Brain microvascular endothelial cell (primary cell): ENCODE data around the gene B2M.
A peak's percentile ranks its signal among the peaks of the same experiment; 100 is the strongest.
"Not testable (repeated sequence)": the region's sequence is repeated elsewhere in the genome, so short reads cannot be mapped to it uniquely, and the experiment has no call there.

Source experiments
- DNase-seq: peaks from one replicate; pipeline ENCODE4 v3.0.0-alpha.2; 2020
- H3K27ac ChIP-seq: fragments of 250-450 bp; sonication (Bioruptor Pico); 2 replicates; pipeline ENCODE4 v1.5.1; 2020; ENCODE audit warnings: mild to moderate bottlenecking, moderate library complexity
- H3K27me3 ChIP-seq: fragments of 250-450 bp; sonication (Bioruptor Pico); replicated peaks from 2 replicates; pipeline ENCODE4 v1.5.1; 2020; ENCODE audit warnings: mild to moderate bottlenecking
- H3K36me3 ChIP-seq: fragments of 250-450 bp; sonication (Bioruptor Pico); replicated peaks from 2 replicates; pipeline ENCODE4 v1.5.1; 2020; ENCODE audit warnings: mild to moderate bottlenecking
- H3K4me3 ChIP-seq: 2 replicates; pipeline ENCODE4 v1.5.1; 2011; ENCODE audit warnings: low read depth, mild to moderate bottlenecking, control low read depth, low read length, moderate library complexity
- in situ Hi-C: cut with HindIII; loops from 2 replicates; pipeline ENCODE4 v1.10.0; 2017; ENCODE audit warnings: low sequenced_read_pairs, low pct_ligation_motif_present
- TF ChIP-seq, protein P1 (sequence below): IDR thresholded peaks from 2 replicates; pipeline ENCODE4 v1.5.1; 2011; ENCODE audit warnings: low read depth, mild to moderate bottlenecking, moderate library complexity, low read length, control low read depth, inconsistent platforms; ENCODE audit errors: missing control alignments

B2M gene

DNA sequence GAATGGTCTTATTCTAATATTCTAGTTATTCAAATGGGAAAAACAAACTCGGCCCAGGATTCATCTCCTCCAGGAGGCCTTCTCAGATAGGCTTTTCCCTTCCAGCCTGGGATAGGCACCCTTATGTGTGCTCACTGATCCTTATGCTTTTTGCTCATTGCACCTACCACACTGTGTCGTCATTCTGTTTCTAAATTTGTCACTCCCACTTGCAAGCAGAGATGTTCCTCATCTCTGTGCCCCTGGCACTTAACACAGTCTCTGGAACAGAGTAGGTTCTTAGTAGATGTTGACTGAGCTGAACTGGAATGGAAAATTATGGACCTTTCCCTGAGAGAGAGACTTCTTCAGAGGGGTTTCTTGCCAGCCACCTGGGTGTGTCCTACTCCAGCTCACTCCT is 29.1 kb upstream of the B2M start:
- in situ Hi-C loops: no loop called here
- no peak overlapping the region for H3K27ac ChIP-seq
- TF ChIP-seq, protein P1, sequence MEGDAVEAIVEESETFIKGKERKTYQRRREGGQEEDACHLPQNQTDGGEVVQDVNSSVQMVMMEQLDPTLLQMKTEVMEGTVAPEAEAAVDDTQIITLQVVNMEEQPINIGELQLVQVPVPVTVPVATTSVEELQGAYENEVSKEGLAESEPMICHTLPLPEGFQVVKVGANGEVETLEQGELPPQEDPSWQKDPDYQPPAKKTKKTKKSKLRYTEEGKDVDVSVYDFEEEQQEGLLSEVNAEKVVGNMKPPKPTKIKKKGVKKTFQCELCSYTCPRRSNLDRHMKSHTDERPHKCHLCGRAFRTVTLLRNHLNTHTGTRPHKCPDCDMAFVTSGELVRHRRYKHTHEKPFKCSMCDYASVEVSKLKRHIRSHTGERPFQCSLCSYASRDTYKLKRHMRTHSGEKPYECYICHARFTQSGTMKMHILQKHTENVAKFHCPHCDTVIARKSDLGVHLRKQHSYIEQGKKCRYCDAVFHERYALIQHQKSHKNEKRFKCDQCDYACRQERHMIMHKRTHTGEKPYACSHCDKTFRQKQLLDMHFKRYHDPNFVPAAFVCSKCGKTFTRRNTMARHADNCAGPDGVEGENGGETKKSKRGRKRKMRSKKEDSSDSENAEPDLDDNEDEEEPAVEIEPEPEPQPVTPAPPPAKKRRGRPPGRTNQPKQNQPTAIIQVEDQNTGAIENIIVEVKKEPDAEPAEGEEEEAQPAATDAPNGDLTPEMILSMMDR: no peak
- no peaks in the 10 kb centered on the region for H3K36me3 ChIP-seq
- peaks cover 1% of the 10 kb centered on the region for H3K27me3 ChIP-seq
- no peak for DNase-seq
- no peak overlapping the region for H3K4me3 ChIP-seq

DNA sequence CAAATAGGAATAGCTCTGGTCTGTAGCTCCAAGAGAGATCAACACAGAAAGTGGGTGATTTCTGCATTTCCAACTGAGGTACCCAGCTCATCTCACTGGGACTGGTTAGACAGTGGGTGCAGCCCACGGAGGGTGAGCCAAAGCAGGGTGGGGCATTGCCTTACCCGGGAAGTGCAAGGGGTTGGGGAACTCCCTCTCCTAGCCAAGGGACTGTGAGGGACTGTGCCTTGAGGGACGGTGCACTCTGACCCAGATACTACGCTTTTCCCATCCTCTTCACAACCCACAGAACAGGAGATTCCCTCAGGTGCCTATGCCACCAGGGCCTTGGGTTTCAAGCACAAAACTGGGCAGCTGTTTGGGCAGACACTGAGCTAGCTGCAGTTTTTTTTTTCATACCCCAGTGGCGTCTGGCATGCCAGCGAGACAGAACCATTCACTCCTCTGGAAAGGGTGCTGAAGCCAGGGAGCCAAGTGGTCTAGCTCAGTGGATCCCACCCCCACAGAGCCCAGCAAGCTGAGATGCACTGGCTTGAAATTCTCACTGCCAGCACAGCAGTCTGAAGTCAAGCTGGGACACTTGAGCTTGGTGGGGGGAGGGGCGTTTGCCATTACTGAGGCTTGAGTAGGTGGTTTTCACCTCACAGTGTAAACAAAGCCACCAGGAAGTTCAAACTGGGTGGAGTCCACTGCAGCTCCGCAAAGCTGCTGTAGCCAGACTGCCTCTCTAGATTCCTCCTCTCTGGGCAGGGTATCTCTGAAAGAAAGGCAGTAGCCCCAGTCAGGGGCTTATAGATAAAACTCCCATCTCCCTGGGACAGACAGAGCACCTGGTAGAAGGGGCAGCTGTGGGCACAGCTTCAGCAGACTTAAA is 28.3 kb upstream of the B2M start:
- H3K27ac ChIP-seq, H3K4me3 ChIP-seq, in situ Hi-C loops, H3K36me3 ChIP-seq, H3K27me3 ChIP-seq: not testable (repeated sequence)
- peak; percentile 37 for DNase-seq

DNA sequence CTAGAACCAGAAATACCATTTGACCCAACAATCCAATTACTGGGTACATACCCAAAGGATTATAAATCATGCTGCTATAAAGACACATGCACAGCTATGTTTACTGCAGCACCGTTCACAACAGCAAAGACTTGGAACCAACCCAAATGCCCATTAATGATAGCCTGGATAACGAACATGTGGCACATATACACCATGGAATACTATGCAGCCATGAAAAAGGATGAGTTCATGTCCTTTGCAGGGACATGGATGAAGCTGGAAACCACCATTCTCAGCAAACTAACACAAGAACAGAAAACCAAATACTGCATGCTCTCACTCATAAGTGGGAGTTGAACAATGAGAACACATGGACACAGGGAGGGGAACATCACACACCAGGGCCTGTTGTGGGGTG is 22.0 kb upstream of the B2M start:
- H3K36me3 ChIP-seq, DNase-seq, H3K4me3 ChIP-seq, in situ Hi-C loops, H3K27ac ChIP-seq, H3K27me3 ChIP-seq: not testable (repeated sequence)

DNA sequence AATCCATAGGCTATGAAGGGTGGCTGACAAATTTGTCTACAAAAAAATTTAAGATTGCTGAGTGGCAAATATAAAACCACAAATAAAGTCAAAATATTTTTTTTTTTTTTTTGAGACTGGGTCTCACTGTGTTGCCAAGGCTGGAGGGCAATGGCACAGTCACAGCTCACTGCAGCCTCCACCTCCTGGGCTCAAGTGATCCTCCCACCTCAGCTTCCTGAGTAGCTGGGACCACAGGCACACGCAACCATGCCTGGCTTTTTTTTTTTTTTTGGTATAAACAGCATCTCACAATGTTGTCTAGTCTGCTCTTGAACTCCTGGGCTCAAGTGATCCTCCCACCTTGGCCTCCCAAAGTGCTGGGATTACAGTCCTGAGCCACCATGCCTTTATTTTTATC is 21.1 kb upstream of the B2M start:
- H3K27ac ChIP-seq, in situ Hi-C loops, DNase-seq, H3K27me3 ChIP-seq, H3K4me3 ChIP-seq, H3K36me3 ChIP-seq: not testable (repeated sequence)

DNA sequence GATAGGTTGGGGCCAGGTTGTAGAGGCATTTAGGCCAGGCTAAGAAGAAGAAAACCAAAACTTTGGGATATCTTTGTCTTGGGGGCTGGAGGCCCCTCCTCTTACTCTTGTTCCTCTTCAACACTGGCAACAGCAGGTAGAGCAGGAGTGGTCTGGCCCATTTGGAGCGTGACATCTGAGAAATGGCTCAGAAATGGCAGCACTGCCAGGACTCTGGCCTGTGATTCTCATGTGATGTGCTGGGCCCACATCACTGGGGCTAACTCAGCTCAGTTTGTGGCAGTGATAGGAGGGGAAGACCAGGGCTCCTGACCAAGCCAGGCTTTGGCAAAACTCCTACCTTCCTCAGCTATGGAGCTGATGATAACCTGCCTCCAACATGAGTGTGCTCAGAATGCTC is 18.7 kb upstream of the B2M start:
- Histone ChIP-seq H3K27me3 (peaks cover 3% of the 10 kb centered on the region), H3K36me3 (no peaks in the 10 kb centered on the region), H3K27ac (no peak overlapping the region), H3K4me3 (no peak overlapping the region)
- DNase-seq: no peak
- in situ Hi-C loops: no loop called here
- TF ChIP-seq, protein P1: no peak

DNA sequence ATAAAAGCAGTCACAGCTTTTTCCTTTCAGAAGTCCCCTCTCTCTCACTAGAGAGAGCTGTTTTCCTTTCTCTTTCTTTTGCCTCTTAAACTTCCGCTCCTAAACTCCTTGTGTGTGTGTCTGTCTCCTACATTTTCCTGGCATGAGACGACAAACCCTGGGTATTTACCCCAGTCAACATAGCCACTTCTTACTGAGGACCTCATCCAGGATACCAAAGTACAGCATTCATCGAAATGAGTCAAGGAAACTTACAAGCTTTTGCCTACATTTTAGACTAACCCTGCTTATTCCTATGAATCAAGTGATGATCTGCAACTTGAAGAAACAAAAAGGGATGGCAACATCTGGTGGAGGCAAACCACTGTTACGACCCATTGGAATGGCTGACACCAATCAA is 16.9 kb upstream of the B2M start:
- Histone ChIP-seq H3K4me3 (no peak overlapping the region), H3K27ac (no peak overlapping the region), H3K36me3 (no peaks in the 10 kb centered on the region), H3K27me3 (peaks cover 3% of the 10 kb centered on the region)
- TF ChIP-seq, protein P1: no peak
- in situ Hi-C loops: no loop called here
- no peak for DNase-seq

DNA sequence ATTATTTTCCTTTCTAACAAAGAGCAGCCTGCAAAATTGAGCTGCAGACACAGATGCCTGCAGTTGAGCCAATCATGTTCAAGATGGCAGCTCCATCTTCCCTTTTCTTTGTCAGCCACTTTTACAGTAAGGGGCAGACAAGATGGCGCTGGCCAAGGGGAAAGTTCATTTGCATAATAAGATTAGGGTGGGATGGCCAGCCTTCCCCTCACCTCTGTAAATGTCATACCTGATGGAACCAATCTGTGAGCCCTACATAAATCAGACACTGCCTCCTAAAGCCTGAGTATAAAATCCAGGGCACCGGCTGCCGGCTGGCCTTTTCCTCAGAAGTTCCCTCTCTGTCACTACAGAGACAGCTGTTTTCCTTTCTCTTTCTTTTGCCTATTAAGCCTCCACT is 16.0 kb upstream of the B2M start:
- in situ Hi-C loops: no loop called here
- Histone ChIP-seq H3K36me3 (no peaks in the 10 kb centered on the region), H3K27ac (no peak overlapping the region), H3K27me3 (peaks cover 3% of the 10 kb centered on the region), H3K4me3 (no peak overlapping the region)
- DNase-seq: no peak
- TF ChIP-seq, protein P1: no peak
